OCI-LY1 (cell line): ENCODE data around the gene CRABP1.

ENCODE experiments used
- H2AFZ ChIP-seq: fragments of 200-600 bp; sonication (generic), shearing (Covaris generic); 2 replicates; pipeline ENCODE4 v1.6.0; 2014; ENCODE audit warnings: antibody characterized with exemption, mild to moderate bottlenecking, low read length
- H3F3A ChIP-seq: fragments of 200-600 bp; sonication (generic), shearing (Covaris generic); 2 replicates; pipeline ENCODE4 v1.6.0; 2014; ENCODE audit warnings: mild to moderate bottlenecking, antibody characterized with exemption, low read length, moderate library complexity; ENCODE audit not compliant: insufficient read depth
- H3K27ac ChIP-seq: fragments of 200-600 bp; sonication (generic); 2 replicates; pipeline ENCODE4 v1.5.1; 2014; ENCODE audit warnings: low read length, mixed run types, mild to moderate bottlenecking, low read depth; ENCODE audit not compliant: poor library complexity, severe bottlenecking
- H3K27me3 ChIP-seq: fragments of 200-600 bp; sonication (generic); 2 replicates; pipeline ENCODE4 v1.6.0; 2014; ENCODE audit warnings: antibody characterized with exemption, mild to moderate bottlenecking, low read length, moderate library complexity; ENCODE audit not compliant: insufficient read depth
- H3K36me3 ChIP-seq: fragments of 200-600 bp; sonication (generic); 2 replicates; pipeline ENCODE4 v1.6.1; 2014; ENCODE audit warnings: mild to moderate bottlenecking, antibody characterized with exemption, low read length, moderate library complexity, mixed read lengths; ENCODE audit not compliant: insufficient read depth
- H3K4me1 ChIP-seq: fragments of 200-600 bp; sonication (generic); 2 replicates; pipeline ENCODE4 v1.5.1; 2014; ENCODE audit warnings: mild to moderate bottlenecking, low read length, moderate library complexity; ENCODE audit not compliant: insufficient read depth, severe bottlenecking
- H3K4me2 ChIP-seq: fragments of 200-600 bp; sonication (generic), shearing (Covaris generic); 2 replicates; pipeline ENCODE4 v1.6.1; 2014; ENCODE audit warnings: low read length
- H3K4me3 ChIP-seq: fragments of 200-600 bp; sonication (generic); 2 replicates; pipeline ENCODE4 v1.5.1; 2014; ENCODE audit warnings: low read length, low read depth, mild to moderate bottlenecking, mixed read lengths; ENCODE audit not compliant: poor library complexity, severe bottlenecking
- H3K79me2 ChIP-seq: fragments of 200-600 bp; shearing (Covaris generic); 2 replicates; pipeline ENCODE4 v1.6.1; 2016; ENCODE audit warnings: mixed run types, low read length, mixed read lengths; ENCODE audit not compliant: insufficient read depth
- H3K9ac ChIP-seq: fragments of 200-600 bp; sonication (generic), shearing (Covaris generic); 2 replicates; pipeline ENCODE4 v1.6.1; 2014; ENCODE audit warnings: mild to moderate bottlenecking, low read length, mixed read lengths
- H3K9me2 ChIP-seq: fragments of 200-600 bp; sonication (generic), shearing (Covaris generic); 2 replicates; pipeline ENCODE4 v1.6.1; 2014; ENCODE audit warnings: low read depth, mild to moderate bottlenecking, low read length, mixed read lengths
- H3K9me3 ChIP-seq: fragments of 200-600 bp; shearing (Covaris generic); 2 replicates; pipeline ENCODE4 v1.6.1; 2014; ENCODE audit warnings: low read length, mixed read lengths
- H4K20me1 ChIP-seq: fragments of 200-600 bp; sonication (generic), shearing (Covaris generic); 2 replicates; pipeline ENCODE4 v1.6.0; 2016; ENCODE audit warnings: mild to moderate bottlenecking, low read length; ENCODE audit not compliant: insufficient read depth
- EZH2 ChIP-seq: fragments of 200-600 bp; sonication (generic), shearing (Covaris generic); IDR thresholded peaks from 2 replicates; pipeline ENCODE4 v1.8.0; 2017; ENCODE audit warnings: borderline replicate concordance, mixed run types, mild to moderate bottlenecking, antibody characterized with exemption, low read length, moderate library complexity, mixed read lengths
- TF ChIP-seq, protein P1 (sequence below): fragments of 200-600 bp; sonication (generic), shearing (Covaris generic); IDR thresholded peaks from 2 replicates; pipeline ENCODE4 v1.5.1; 2017; ENCODE audit warnings: mild to moderate bottlenecking, antibody characterized with exemption, low read length, moderate library complexity, mixed read lengths

Gene CRABP1

DNA sequence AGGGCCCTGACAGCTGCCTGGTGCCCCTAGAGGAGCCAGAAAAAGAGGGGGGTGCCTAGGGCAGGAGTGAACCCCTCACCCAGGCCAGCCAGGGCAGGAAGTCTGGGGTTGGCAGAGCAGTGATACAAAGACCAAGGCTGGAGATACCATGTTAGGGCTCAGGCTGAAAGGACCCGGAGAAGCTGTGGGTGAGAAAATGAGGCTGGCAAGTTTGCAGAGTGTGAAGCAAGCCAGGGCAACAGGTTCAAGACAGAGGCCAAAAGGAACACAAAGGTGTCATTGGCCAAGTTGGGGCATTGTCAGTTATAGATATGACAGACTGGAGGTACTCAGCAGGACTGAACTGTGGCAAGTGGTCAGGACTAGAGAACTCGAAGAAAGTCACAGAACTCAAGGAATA is 57.2 kb downstream of the CRABP1 start:
- no peak overlapping the region for H3K4me3 ChIP-seq
- H2AFZ ChIP-seq, result no peak overlapping the region
- H4K20me1 ChIP-seq, result no peaks in the 10 kb centered on the region
- 0 out of 2 replicates have a peak, but pooled peaks cover 6% of the 10 kb centered on the region for H3K27me3 ChIP-seq
- no peak for TF ChIP-seq EZH2
- TF ChIP-seq, protein P1, sequence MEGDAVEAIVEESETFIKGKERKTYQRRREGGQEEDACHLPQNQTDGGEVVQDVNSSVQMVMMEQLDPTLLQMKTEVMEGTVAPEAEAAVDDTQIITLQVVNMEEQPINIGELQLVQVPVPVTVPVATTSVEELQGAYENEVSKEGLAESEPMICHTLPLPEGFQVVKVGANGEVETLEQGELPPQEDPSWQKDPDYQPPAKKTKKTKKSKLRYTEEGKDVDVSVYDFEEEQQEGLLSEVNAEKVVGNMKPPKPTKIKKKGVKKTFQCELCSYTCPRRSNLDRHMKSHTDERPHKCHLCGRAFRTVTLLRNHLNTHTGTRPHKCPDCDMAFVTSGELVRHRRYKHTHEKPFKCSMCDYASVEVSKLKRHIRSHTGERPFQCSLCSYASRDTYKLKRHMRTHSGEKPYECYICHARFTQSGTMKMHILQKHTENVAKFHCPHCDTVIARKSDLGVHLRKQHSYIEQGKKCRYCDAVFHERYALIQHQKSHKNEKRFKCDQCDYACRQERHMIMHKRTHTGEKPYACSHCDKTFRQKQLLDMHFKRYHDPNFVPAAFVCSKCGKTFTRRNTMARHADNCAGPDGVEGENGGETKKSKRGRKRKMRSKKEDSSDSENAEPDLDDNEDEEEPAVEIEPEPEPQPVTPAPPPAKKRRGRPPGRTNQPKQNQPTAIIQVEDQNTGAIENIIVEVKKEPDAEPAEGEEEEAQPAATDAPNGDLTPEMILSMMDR, result no peak
- no peaks in the 10 kb centered on the region for H3F3A ChIP-seq
- no peak overlapping the region for H3K9ac ChIP-seq
- H3K9me2 ChIP-seq, result no peaks in the 10 kb centered on the region
- no peaks in the 10 kb centered on the region for H3K36me3 ChIP-seq
- H3K9me3 ChIP-seq, result no peaks in the 10 kb centered on the region
- no peaks in the 10 kb centered on the region for H3K79me2 ChIP-seq
- no peak overlapping the region for H3K27ac ChIP-seq
- no peaks in the 10 kb centered on the region for H3K4me1 ChIP-seq
- H3K4me2 ChIP-seq, result no peak overlapping the region
